HTERT RPE-1 (cell line): ENCODE measurements around the gene OR12D3.
"Not testable (repeated sequence)": the region's sequence is repeated elsewhere in the genome, so short reads cannot be mapped to it uniquely, and the experiment has no call there.

Source experiments
- in situ Hi-C: fragments of 300-500 bp; cut with MboI; formaldehyde crosslinking; loops from 4 replicates; pipeline ENCODE4 v1.14.3; 2020; ENCODE audit warnings: low sequenced_read_pairs

Gene OR12D3, protein sequence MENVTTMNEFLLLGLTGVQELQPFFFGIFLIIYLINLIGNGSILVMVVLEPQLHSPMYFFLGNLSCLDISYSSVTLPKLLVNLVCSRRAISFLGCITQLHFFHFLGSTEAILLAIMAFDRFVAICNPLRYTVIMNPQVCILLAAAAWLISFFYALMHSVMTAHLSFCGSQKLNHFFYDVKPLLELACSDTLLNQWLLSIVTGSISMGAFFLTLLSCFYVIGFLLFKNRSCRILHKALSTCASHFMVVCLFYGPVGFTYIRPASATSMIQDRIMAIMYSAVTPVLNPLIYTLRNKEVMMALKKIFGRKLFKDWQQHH

DNA sequence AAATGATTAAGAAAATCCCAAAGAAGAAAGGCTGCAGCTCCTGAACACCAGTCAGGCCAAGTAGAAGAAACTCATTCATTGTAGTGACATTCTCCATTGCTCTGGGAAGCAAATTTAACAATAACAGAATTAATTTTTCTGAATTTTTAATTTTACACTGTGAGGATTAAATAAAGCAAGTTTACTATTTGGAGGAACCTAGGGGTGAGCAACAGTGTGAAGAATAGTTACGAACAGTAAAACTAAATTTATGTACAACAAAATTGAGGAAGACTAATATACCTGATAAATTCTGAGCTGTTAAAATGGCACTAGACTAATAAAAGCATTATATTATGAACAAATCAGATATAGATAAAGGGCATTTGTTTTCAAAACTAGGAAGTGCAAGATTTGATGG, at the start of gene OR12D3:
Gene OR12D3, minus strand, starts transcription at position 101 of the 400 bp plus-strand sequence. Its CDS starts 4 bp downstream, at position 97.
- in situ Hi-C loops: no loop called here

DNA sequence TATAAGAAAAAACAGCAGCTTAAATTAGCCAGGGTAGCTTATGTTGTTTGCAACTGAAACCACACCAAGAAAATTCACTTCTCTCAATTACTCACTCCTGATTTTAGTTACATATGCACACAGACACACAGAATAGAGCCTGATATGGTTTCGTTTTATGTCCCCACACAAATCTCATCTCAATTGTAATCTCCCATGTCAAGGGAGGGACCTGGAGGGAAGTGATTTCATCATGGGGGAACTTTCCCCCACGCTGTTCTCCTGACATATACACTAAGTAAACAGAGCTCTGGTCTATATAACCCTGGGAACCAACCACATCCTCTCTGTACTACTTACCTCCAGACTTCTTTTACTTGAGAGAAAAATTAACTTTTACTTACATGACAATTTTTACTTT, 49.5 kb upstream of the OR12D3 start:
- in situ Hi-C loops: no loop called here

DNA sequence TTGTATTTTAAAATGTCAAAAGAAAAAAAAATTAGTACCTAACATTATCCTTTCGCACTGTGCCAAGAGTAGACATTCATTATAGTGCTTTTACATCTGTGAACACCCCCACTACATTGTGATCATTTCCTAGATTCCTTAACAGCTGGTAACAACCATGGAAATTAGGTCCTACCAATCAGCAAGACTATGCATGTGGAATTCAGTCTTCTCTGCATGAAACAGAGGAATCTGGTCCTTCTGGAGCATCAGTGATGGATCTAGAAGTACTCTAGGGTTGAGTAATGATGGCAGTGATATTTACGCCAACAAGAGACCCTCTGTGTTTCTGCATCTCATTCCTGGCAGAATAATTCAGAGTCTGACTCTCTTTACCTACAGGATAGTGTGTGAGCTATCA, 49.1 kb upstream of the OR12D3 start:
- in situ Hi-C loops: no loop called here

DNA sequence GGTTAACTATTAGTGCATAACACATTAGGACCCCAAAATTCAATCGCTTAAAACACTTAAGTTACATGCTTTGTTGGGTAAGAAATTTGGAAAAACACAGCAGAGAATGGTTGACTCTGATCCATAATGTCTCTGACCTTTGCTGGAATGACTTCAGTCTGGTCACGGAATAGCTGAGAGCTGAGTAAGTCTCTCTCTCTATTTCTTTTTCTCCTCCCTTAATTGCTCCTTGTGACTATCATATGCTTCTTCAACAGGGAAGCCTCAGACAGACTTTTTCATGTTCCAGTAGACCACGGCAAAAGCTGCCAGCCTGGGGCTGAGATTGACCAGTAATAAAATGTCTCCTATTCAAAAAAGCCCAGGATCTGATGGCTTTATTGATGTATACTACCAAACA, 44.4 kb upstream of the OR12D3 start:
- in situ Hi-C loops: no loop called here

DNA sequence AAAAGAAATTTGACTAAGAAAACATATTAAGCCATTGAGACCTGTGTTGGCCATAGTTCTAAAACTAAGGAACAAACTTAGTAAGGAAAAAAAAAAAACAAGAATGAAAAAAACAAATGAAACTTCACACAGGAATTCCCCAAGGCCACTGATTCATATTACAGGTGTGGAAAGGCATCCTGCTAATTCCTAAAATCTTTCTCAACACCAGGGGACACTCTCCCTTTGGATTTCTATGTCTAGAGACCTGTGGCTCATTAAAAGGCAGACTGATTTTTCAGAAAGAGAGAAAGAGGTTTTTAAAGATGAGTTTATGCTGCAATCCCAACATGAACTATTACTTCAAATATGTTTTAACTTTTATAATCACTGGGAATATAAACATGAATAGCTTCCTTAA, 39.5 kb upstream of the OR12D3 start, which contains the start of gene OR12D1:
Gene OR12D1, plus strand, starts transcription at position 341 of the 400 bp plus-strand sequence.
- in situ Hi-C loops: no loop called here

DNA sequence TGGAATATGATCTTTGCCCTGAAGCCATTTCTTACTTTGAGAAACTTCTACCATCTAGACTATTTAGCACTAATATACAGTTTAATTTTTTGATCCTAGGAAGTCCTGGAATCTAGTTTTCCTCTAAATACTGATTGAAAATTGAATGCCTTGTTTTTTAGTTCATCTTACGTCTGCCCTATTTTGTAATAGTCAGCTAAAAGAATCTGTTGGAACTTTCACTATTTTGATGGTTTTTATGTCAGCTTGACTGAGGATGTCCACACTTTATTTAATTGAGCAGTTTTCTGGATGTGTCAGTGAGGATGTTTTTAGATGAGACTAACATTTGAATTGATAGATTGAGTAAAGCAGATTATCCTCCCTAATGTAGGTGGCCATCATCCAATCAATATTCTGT, 28.7 kb upstream of the OR12D3 start:
- in situ Hi-C loops: no loop called here

DNA sequence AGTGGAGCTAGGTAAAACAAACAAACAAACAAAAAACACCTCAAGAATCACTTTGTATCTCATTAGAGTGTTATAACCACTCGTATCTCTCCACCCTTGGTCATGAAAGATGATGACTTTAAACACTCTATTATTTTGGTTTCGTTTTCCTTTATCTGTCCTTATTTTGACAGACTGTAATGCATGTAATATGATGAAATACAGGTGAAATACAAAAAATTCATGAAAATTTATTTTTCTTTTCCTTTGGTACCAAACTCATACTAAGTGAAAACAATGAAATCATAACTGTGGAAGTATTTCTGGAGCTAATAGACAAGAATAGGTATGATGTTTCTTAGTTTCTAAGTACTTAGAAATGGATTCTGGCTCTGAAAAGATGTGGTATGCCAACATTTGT, 24.4 kb upstream of the OR12D3 start:
- in situ Hi-C loops: no loop called here

DNA sequence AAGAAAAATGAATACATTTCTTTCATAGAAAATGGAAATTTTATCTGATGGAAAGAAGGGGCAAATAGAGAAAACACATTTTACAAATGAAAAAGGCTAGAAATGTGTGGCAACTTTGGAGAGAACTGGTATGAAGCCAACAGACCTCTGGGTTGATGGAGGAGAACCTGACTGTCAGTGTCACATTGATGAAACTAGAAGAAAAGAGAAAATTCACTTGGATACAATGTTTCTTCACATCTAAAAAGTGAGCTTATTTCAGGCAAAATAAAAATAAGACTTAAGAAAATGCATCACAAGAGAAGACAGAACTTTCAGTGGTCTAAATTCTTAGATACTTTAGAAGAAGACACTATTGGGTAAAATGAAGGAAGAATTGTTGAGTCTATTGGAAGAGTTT, 20.2 kb upstream of the OR12D3 start, which contains the start of gene OR12D2:
Gene OR12D2, plus strand, starts transcription at position 301 of the 400 bp plus-strand sequence. CDS start 1,069 bp downstream, outside the sequence.
- in situ Hi-C loops: no loop called here

DNA sequence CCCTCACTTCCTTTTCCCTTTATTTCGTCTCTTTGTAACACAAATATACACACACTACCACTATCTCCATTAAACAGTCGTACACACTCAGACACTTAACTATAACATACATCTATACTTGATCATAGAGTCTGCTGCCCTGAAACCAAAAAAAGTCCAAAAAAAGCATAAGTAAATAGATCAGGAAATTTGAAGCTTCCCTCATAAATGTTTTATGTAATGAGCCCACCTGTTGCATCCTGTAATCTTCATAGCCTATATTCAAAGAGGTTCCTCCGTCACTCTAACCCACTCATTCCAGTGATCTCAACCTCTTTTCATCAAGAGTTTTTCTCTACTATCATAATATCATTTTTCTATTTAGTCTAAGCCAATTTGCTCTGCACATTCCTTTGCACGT, 13.4 kb upstream of the OR12D3 start:
- in situ Hi-C loops: no loop called here

DNA sequence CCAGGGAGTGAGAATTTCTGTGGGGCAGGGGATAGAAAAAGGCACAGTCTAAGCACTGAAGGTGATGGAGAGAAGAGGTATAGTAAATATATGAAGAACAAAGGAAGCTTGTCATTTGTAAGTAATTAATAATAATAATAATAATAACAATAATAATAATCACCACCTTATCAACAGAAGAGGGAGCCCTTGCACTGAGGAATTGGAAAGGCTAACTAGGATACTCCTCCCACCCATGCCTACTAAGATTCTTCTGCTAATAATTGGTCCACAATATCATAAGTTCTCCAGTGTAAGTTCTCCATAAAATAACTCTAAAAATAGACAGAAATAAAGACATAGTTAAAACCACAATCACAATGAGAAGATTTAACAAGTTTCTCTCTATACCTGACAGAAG, 912 bp upstream of the OR12D3 start:
- in situ Hi-C loops: no loop called here

DNA sequence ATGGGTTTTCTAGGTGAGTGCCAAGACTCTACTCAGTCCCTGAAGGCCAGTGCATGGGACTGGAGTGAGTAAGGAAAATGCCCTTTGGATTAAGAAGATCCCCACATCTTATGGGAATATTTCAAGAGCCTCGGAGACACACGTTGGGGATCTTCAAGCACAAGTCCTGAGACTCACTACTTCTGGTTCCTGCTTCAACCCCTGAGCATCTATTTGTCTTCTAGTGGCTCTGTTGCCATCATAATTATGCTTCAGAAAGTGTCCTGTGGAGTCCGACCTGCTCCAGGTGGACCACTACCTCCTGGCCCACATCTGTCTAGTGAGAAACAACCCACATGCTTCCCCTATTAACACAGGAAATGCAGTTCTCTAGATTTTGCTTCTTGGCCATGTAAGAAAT, 6.3 kb downstream of the OR12D3 start, which contains the start of gene OR5V1:
Gene OR5V1, minus strand, starts transcription at position 101 of the 400 bp plus-strand sequence. CDS start 12,670 bp downstream, outside the sequence.
- in situ Hi-C loops: no loop called here

DNA sequence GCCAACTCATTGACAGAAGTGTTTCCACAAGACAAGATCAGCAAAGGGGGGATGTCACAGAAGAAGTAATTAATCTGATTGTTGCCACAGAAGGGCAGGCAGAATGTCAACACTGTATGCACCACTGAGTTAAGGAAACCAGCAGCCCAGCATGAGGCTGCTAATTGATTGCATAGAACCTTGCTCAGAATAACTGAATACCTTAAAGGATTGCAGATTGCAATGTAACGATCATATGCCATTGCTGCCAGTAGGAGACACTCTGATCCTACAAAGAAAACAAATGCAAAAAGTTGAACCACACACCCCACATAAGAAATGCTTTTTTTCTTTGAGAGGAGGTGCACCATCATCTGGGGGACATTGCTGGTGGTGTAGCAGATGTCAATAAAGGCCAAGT, 19.5 kb downstream of the OR12D3 start:
- in situ Hi-C loops: no loop called here

DNA sequence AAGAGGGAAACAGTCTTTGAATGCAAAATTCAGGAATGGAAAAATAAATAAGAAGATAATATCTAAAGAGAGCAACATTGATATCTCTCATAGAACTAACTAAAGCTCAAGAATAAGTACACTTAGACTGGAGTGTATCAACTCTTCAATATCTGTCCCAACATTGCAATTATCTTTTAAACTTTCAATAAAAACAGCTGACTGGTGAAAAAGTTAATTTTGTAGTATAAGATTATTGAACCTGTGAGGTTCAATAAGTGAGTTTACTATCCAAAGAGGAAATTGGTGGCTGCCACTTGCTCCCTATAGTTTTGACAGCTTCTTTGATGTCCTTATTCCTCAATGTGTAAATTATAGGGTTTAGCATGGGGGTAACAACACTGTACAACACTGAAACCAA, 20.1 kb downstream of the OR12D3 start:
- in situ Hi-C loops: no loop called here

DNA sequence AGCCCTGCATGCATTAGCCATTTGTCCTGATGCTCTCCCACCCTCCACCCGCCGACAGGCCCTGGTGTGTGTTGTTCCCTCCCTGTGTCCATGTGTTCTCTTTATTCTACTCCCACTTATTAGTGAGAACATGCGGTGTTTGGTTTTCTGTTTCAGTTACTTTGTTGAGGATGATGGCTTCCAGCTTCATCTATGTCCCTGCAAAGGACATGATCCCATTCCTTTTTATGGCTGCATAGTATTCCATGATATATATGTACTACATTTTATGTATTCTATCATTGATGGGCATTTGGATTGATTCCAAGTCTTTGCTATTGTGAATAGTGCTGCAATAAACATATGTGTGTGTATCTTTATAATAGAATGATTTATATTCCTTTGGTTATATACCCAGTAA, 25.7 kb downstream of the OR12D3 start:
- in situ Hi-C loops: not testable (repeated sequence)

DNA sequence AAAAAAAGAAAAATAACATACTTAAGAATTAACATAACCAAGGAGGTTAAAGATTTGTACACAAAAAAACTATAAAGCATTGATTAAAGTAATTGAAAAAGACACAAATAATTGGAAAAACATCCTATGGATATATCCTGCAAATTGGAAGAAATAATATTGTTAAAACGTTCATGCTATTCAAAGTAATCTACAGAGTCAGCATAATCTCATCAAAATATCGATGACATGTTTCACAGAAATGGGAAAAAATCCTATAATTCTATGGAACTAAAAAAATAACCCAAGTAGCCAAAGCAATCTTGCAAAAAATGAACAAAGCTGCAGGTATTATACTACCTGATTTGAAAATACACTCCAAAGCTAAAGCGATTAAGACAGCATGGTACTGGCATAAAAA, 29.7 kb downstream of the OR12D3 start:
- in situ Hi-C loops: no loop called here

DNA sequence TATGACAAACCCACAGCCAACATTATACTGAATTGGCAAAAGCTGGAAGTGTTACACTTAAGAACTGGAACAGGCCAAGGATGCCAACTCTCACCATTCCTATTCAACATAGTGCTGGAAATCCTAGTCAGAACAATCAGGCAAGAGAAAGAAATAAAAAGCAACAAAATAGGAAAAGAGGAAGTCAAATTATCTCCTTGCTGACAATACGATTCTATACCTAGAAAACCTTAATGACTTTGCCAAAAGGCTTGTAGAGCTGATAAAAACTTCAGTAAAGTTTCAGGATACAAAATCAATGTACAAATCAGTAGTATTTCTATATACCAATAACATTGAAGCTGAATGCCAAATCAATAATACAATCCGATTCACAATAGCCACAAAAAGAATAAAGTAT, 38.8 kb downstream of the OR12D3 start:
- in situ Hi-C loops: no loop called here

DNA sequence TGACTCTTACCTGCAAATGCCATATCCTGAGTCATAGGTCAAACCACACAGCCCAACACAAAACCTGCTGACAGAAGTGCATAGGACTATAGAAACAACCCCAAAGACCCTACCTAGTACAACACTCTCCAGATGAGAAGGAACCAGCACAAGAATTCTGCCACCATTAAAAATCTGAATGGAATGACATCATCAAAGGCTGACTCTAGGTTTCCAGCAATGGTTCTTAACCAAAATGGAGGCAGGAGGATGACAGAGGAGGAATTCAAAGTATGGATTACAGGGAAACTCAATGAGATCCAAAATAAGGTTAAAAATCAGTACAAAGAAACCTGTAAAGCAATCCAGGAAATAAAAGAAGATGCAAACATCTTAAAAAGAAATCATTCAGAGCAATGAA, 42.4 kb downstream of the OR12D3 start:
- in situ Hi-C loops: no loop called here

DNA sequence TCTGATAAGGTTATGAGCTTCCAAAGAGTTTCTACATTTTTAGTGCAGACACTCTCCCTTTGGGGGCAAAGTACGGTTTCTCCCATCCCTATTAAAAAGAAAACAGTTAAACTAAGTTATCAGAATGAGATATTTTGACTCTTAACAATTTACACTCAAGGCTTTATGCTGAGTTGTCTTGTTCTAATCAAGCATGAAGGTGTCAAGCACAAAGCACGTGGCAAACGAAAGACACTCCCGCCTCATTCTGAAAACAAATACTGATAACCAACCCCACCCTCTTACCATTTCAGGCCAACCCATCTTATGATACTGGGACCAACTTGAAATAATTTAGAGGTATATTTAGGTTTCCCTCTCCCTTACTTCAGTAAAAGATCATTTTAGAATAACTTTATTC, 49.3 kb downstream of the OR12D3 start:
- in situ Hi-C loops: no loop called here
